ENCODE measurements around the gene ENSA.
"Not testable (repeated sequence)": the region's sequence is repeated elsewhere in the genome, so short reads cannot be mapped to it uniquely, and the experiment has no call there.

The ENSA gene, protein sequence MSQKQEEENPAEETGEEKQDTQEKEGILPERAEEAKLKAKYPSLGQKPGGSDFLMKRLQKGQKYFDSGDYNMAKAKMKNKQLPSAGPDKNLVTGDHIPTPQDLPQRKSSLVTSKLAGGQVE

GRCh38 chr1:150629115-150629928 lies at the start of gene ENSA:
Gene ENSA, minus strand, starts transcription at chr1:150629612. Its CDS starts 142 bp downstream, at chr1:150629470.
- peak; percentile 97 for DNase-seq (ENCODE audit: low spot score)

DNA sequence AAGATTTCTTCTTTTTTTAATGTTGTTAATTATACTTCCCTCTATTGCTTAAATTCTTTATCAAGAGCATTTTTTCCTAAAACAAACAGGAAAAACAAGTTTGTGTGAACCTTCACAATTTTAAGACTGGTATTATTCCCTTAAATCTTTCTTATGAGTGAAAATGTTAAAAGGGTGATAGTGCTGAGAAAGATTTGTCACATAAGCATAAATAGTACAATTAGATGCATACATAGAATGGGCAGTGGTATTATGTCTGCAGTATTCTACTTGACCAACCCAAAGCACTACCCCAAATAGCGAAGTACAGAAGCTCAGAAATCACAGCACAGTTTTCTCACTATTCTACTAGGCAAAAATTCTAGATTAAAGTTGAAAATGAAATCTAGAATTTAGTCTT lies 49.6 kb upstream of the ENSA start:
- DNase-seq (ENCODE audit: low spot score): no peak

- no peak for DNase-seq (ENCODE audit: low spot score)
These were observed 45.5 kb upstream of the ENSA start for GRCh38 chr1:150674881-150675280.

GRCh38 chr1:150663321-150663720 lies 33.9 kb upstream of the ENSA start:
- no peak for DNase-seq (ENCODE audit: low spot score)

GRCh38 chr1:150662811-150663210 lies 33.4 kb upstream of the ENSA start:
- DNase-seq (ENCODE audit: low spot score): no peak

- no peak for DNase-seq (ENCODE audit: low spot score)
These were observed 31.7 kb upstream of the ENSA start for GRCh38 chr1:150661156-150661555.

DNA sequence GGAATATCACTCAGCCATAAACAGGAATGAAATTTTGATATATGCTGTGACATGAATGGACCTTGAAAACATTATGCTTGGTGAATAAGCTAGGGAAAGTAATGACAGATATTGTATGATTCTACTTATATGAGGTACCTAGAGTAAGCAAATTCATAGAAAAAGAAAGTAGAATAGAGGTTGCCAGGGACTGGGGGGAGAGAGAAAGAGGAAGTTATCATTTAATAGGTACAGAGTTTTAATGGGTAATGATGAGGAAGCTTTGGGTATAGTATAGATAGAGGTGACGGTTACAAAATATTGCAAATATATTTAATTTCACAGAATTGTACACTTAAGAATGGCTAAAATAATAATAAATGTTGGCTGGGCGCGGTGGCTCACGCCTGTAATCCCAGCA lies 31.2 kb upstream of the ENSA start:
- no peak for DNase-seq (ENCODE audit: low spot score)

GRCh38 chr1:150657064-150657463 lies 27.7 kb upstream of the ENSA start:
- DNase-seq (ENCODE audit: low spot score): not testable (repeated sequence)

DNA sequence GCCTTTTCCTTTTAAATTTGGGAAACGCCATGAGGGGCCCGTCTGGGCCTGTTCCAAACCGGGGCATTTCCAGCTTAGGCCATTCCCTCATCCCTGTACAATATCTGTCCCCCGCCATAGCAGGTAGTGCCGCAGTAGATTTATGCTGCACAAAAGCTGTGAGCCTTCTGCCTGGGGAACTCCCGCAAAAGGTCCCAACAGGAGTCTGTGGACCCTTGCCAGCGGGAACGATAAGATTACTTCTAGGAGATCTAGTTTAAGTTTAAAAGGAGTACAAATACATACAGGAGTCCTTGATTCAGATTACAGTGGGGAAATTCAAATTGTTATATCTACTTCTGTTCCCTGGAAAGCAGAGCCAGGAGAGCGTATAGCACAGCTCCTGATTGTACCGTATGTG lies 25.2 kb upstream of the ENSA start:
- not testable (repeated sequence) for DNase-seq (ENCODE audit: low spot score)

GRCh38 chr1:150650193-150650592 lies 20.8 kb upstream of the ENSA start:
- no peak for DNase-seq (ENCODE audit: low spot score)

DNA sequence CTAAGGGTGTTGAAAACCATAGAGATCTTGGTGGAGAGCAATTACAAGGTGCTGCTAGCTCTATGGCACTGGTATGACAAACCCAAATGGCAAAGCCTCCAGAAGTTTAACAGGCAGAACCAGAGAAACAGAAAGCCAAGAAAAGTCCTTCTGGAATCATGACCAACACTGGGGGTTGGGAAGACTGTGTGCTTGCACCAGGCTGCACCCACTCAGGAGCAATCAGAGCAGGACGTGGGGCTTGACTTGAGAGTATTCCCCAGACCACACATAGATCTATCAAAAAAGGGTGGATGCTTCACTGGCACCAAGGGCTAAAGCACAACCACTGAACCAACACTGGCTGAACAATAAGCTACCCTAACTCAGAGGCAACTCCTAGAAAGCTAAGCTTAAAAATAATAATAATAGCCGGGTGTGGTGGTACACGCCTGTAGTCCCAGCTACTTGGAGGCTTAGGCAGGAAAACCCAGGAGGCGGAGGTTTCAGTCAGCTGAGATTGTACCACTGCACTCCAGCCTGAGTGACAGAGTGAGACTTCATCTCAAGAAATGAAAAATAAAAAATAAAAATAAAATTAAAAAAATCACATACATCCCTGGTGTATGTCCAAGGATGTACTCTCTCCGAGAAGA lies 20.1 kb upstream of the ENSA start:
- DNase-seq (ENCODE audit: low spot score): no peak

GRCh38 chr1:150642296-150642695 lies 12.9 kb upstream of the ENSA start:
- no peak for DNase-seq (ENCODE audit: low spot score)

DNA sequence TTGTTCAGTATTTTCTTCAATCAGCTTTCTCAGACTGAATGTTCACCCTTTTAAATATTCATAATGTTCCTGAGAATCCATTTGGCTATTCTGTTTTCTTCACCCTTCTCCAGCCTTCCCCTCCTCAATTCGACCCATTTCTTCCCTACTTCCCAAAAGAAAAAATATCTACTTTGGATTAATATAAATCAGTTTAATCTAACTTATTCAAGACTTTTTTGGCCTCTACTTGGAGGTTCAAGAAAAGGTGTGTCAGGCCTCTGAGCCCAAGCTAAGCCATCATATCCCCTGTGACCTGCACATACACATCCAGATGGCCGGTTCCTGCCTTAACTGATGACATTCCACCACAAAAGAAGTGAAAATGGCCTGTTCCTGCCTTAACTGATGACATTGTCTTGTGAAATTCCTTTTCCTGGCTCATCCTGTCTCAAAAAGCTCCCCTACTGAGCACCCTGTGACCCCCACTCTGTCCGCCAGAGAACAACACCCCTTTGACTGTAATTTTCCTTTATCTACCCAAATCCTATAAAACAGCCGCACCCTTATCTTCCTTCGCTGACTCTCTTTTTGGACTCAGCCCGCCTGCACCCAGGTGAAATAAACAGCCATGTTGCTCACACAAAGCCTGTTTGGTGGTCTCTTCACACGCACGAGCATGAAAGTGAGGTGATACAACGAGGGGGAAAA lies 11.9 kb upstream of the ENSA start:
- not testable (repeated sequence) for DNase-seq (ENCODE audit: low spot score)

GRCh38 chr1:150638430-150638829 lies 9.0 kb upstream of the ENSA start:
- not testable (repeated sequence) for DNase-seq (ENCODE audit: low spot score)

DNA sequence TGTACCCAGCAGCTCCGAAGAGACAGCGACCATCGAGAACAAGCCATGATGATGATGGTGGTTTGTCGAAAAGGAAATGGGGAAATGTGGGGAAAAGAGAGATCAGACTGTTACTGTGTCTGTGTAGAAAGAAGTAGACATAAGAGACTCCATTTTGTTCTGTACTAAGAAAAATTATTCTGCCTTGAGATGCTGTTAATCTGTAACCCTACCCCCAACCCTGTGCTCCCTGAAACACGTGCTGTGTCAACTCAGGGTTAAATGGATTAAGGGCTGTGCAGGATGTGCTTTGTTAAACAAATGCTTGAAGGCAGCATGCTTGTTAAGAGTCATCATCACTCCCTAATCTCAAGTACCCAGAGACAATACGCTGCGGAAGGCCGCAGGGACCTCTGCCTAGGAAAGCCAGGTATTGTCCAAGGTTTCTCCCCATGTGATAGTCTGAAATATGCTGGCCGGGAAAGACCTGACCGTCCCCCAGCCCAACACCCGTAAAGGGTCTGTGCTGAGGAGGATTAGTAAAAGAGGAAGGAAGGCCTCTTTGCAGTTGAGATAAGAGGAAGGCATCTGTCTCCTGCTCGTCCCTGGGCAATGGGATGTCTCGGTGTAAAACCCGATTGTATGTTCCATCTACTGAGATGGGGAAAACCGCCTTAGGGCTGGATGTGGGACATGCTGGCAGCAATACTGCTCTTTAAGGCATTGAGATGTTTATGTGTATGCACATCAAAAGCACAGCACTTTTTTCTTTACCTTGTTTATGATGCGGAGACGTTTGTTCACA lies 5.6 kb upstream of the ENSA start:
- not testable (repeated sequence) for DNase-seq (ENCODE audit: low spot score)

GRCh38 chr1:150628766-150629114 lies 672 bp downstream of the ENSA start:
- DNase-seq (ENCODE audit: low spot score): no peak

DNA sequence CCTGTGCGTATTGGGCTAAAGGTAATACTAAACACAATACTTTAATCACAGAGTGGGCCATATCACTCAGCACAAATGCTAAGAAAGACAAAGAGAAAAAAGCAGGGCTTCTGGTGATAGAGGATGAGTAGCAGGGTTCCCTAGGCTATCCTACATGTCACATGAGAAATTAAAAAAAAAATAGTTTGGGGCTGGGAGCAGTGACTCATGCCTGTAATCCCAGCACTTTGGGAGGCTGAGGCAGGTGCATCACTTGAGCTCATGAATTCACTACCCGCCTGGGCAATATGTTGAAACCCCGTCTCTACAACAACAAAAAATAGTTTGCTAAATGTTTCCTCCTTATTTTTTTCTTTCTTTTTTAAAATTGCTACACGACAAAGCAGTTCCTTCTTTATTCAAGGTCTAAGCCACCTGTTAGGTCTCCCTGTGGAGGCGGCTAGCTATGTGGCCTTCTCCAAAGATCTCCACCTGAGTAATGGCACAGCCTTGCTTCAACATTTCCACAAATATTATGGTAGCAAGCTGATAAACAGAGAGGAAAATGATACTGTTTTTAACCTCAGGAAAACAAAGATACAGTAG lies 1.5 kb downstream of the ENSA start:
- DNase-seq (ENCODE audit: low spot score): no peak

DNA sequence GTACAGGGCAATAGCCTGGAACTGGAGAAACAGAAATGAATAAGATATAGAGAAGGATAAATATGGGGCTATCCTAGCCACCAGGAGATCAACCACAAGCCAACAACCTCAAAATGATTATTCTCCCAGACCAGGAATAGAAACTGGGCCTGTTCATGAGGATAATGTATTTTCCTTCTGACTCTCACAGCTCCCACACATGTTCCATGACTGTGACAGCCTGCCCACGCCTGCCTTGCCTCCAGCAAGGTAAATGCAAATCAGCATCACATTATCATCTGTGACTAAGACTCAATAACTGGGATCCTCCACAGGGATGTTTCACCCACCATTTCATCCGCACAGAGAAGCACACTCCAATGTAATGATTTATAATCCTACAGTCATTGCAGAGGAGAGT lies 3.3 kb downstream of the ENSA start:
- no peak for DNase-seq (ENCODE audit: low spot score)

GRCh38 chr1:150624546-150624945 lies 4.9 kb downstream of the ENSA start:
- not testable (repeated sequence) for DNase-seq (ENCODE audit: low spot score)

- not testable (repeated sequence) for DNase-seq (ENCODE audit: low spot score)
These were observed 5.3 kb downstream of the ENSA start for GRCh38 chr1:150624134-150624533.

- no peak for DNase-seq (ENCODE audit: low spot score)
These were observed 7.0 kb downstream of the ENSA start for GRCh38 chr1:150622303-150622975.

All from CD4-positive, alpha-beta T cell treated with Interleukin-6 at 100 ng/mL for 8 hours (primary cell).